Liver (tissue), 9 donors: ENCODE measurements around the gene HIF3A. TPM values are rescaled to one million over a fixed set of nuclear protein-coding genes. Genes with fewer than 3 reads are reported as not detected.

Experiments used
- DNase-seq: peaks from one replicate; pipeline ENCODE4 v3.0.0-alpha.2; 2017; ENCODE audit warnings: low spot score
- H3K27ac ChIP-seq, 2 donors: one replicate each; pipeline ENCODE4 v1.7.0; 2013; ENCODE audit warnings: inconsistent platforms in 2 of 2, low read length in 2 of 2, control low read depth in 1 of 2, low read depth in 1 of 2, mild to moderate bottlenecking in 1 of 2
- H3K27me3 ChIP-seq, 4 donors: one replicate each; pipeline versions ENCODE4 v1.6.1 to v1.7.0; 2013; ENCODE audit warnings: low read length in 3 of 4, inconsistent platforms in 1 of 4, mild to moderate bottlenecking in 1 of 4, moderate library complexity in 1 of 4; ENCODE audit not compliant: control insufficient read depth in 4 of 4, insufficient read depth in 4 of 4
- H3K36me3 ChIP-seq, 4 donors: one replicate each; pipeline versions ENCODE4 v1.6.1 to v1.7.0; 2013; ENCODE audit warnings: low read length in 3 of 4, mild to moderate bottlenecking in 3 of 4, low read depth in 1 of 4, moderate library complexity in 1 of 4; ENCODE audit not compliant: control insufficient read depth in 4 of 4, insufficient read depth in 3 of 4
- H3K4me1 ChIP-seq, 4 donors: one replicate each; pipeline versions ENCODE4 v1.6.1 to v1.7.0; 2013; ENCODE audit warnings: low read length in 3 of 4, mild to moderate bottlenecking in 3 of 4, moderate library complexity in 1 of 4; ENCODE audit not compliant: control insufficient read depth in 4 of 4, insufficient read depth in 4 of 4
- H3K4me3 ChIP-seq, 3 donors: one replicate each; pipeline versions ENCODE4 v1.6.1 to v1.7.0; 2013; ENCODE audit warnings: low read length in 3 of 3, control low read depth in 1 of 3, low read depth in 1 of 3, mild to moderate bottlenecking in 1 of 3
- H3K9ac ChIP-seq, 2 donors: one replicate each; pipeline ENCODE4 v1.7.0; 2013; ENCODE audit warnings: low read length in 2 of 2, mild to moderate bottlenecking in 2 of 2, moderate library complexity in 2 of 2, control low read depth in 1 of 2, low read depth in 1 of 2
- H3K9me3 ChIP-seq, 4 donors: one replicate each; pipeline versions ENCODE4 v1.6.1 to v1.7.0; 2013; ENCODE audit warnings: low read length in 3 of 4; ENCODE audit not compliant: control insufficient read depth in 4 of 4
- EGR1 ChIP-seq, 2 donors: IDR thresholded peaks; 2 replicates each; pipeline ENCODE4 v1.6.1; 2016 to 2018; ENCODE audit warnings: antibody characterized with exemption in 2 of 2, low read depth in 2 of 2
- FOXA1 ChIP-seq: IDR thresholded peaks from 2 replicates; pipeline ENCODE4 v1.6.1; 2016; ENCODE audit warnings: antibody characterized with exemption
- FOXA2 ChIP-seq: IDR thresholded peaks from 2 replicates; pipeline ENCODE4 v1.6.1; 2016; ENCODE audit warnings: antibody characterized with exemption
- GABPA ChIP-seq, 2 donors: IDR thresholded peaks in 1 of 2; conservative IDR thresholded peaks in 1 of 2; 2 replicates each; pipeline ENCODE4 v1.6.1; 2016; ENCODE audit warnings: antibody characterized with exemption in 2 of 2, mild to moderate bottlenecking in 1 of 2, moderate library complexity in 1 of 2
- HNF4A ChIP-seq, 2 donors: conservative IDR thresholded peaks; 2 replicates each; pipeline ENCODE4 v1.6.1; 2016; ENCODE audit warnings: antibody characterized with exemption in 2 of 2, mild to moderate bottlenecking in 2 of 2
- HNF4G ChIP-seq: IDR thresholded peaks from 2 replicates; pipeline ENCODE4 v1.6.1; 2016; ENCODE audit warnings: antibody characterized with exemption
- JUND ChIP-seq, 2 donors: IDR thresholded peaks; 2 replicates each; pipeline ENCODE4 v1.6.1; 2016; ENCODE audit warnings: antibody characterized with exemption in 2 of 2
- NR2F2 ChIP-seq: IDR thresholded peaks from 2 replicates; pipeline ENCODE4 v1.6.1; 2016; ENCODE audit warnings: antibody characterized with exemption
- RAD21 ChIP-seq, 2 donors: IDR thresholded peaks; 2 replicates each; pipeline ENCODE4 v1.6.1; 2016; ENCODE audit warnings: antibody characterized with exemption in 2 of 2, mild to moderate bottlenecking in 2 of 2
- RXRA ChIP-seq, 2 donors: IDR thresholded peaks; 2 replicates each; pipeline ENCODE4 v1.6.1; 2017 to 2018; ENCODE audit warnings: antibody characterized with exemption in 2 of 2, mild to moderate bottlenecking in 1 of 2
- SP1 ChIP-seq: IDR thresholded peaks from 2 replicates; pipeline ENCODE4 v1.6.1; 2018; ENCODE audit warnings: antibody characterized with exemption, mild to moderate bottlenecking
- TAF1 ChIP-seq: conservative IDR thresholded peaks from 2 replicates; pipeline ENCODE4 v1.6.1; 2016; ENCODE audit warnings: antibody characterized with exemption, mild to moderate bottlenecking
- YY1 ChIP-seq: IDR thresholded peaks from 2 replicates; pipeline ENCODE4 v1.6.1; 2016; ENCODE audit warnings: antibody characterized with exemption, mild to moderate bottlenecking
- WGBS: extraction: QIAGEN DNeasy Blood & Tissue Kit; methylation state at CpG from one replicate; pipeline ENCODE4 v1.1.7; 2013; 5-methylcytosine and 5-hydroxymethylcytosine counted together
- polyA plus RNA-seq, 2 donors: library from polyadenylated mRNA; stranded (reverse) in 1 of 2; unstranded in 1 of 2; fragments of 200-250 nt in 1 of 2; fragments of >200 nt in 1 of 2; fragmentation: Nextera tagmentation in 1 of 2; extraction: Ambion mirVana in 1 of 2; gene quantifications; one replicate each; pipeline versions ENCODE4 v1.2.1 to v1.2.3, GENCODE V29; 2013 to 2015
- total RNA-seq, 2 donors: library from RNA; depleted of rRNA; stranded (reverse); fragments of >200 nt; gene quantifications; one replicate each; pipeline ENCODE4 v1.2.3, GENCODE V29; 2014
- TF ChIP-seq, protein P1 (sequence below): IDR thresholded peaks from 2 replicates; pipeline ENCODE4 v1.6.1; 2016; ENCODE audit warnings: antibody characterized with exemption
- TF ChIP-seq, protein P2 (sequence below): IDR thresholded peaks from 2 replicates; pipeline ENCODE4 v1.6.1; 2016; ENCODE audit warnings: antibody characterized with exemption
- TF ChIP-seq, protein P3 (sequence below): fragments of 150-350 bp; IDR thresholded peaks from 2 replicates; pipeline ENCODE4 v1.5.1; 2017; ENCODE audit warnings: improper control_type of control experiment, low read depth, low read length; ENCODE audit not compliant: missing input control
- TF ChIP-seq, protein P4 (sequence below): IDR thresholded peaks from 2 replicates; pipeline ENCODE4 v1.6.1; 2016; ENCODE audit warnings: antibody characterized with exemption
- TF ChIP-seq, protein P5 (sequence below): IDR thresholded peaks from 2 replicates; pipeline ENCODE4 v1.6.1; 2016; ENCODE audit warnings: antibody characterized with exemption, mild to moderate bottlenecking
- donor health status: healthy.
- donor health status: healthy.
- donor health status: healthy.
- donor health status: healthy.
- donor health status: healthy.

The HIF3A gene
- total and polyA plus RNA-seq, 4 donors: 2.2 to 20.5 (median 6.8) TPM

DNA sequence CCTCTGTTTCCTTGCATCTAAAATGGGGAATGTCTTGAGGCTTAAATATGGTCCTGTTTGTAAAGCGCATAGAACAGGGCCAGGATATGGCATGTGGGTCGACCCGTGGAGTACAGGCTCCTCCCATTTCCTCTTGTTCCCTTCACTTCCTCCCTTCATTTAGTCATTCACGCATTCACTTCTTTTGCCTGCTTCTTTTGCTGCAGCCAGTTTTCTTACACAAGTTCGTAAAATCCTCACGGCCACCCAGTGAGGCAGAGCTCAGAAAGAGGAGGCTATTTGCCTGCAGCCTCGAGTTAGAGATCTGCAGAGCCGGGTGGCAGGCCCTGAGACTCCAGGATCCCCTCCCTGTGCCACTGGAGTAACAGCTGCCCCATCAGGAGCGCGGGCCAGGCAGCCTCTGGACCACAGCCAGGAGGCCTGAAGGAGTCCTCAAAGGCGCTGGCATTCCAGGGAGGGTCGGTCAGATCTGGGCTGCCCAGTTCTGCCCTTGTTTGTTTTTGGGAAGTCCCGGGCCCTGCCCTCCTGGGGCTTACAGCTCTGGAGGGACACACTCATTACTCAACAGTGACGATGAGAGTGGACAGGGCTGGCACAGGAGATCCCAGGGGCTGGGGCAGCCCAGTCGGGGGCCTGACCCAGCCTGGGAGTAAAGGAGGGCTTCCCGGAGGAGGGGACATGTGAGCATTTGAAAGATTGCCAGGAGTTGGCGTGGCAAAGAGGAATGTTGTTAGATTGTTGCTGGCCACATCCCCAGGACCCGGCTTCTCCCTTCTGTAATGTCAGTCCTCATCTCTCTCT is 54.6 kb downstream of the HIF3A start:
- Histone ChIP-seq H3K27me3 (no peaks in the 10 kb centered on the region), H3K36me3 (peaks cover 0 to 6% (median 1%) of the 10 kb centered on the region in 4 donors), H3K9ac (no peak overlapping the region), H3K4me1 (peaks cover 27 to 76% (median 60%) of the 10 kb centered on the region in 4 donors), H3K27ac (peak overlapping the region; percentile 63 to 69), H3K4me3 (no peak overlapping the region), H3K9me3 (no peaks in the 10 kb centered on the region)
- 56% methylated on average over 18 of the region's 18 CpGs for WGBS
- TF ChIP-seq NR2F2 (no peak), HNF4G (no peak), RXRA (IDR thresholded peaks at IDR 0.05) (no peak), JUND (IDR thresholded peaks at IDR 0.05) (no peak), EGR1 (IDR thresholded peaks at IDR 0.05; ENCODE audit: low read depth in 2 of 2) (no peak), GABPA (IDR thresholded peaks at IDR 0.05 in 1 of 2, conservative IDR thresholded peaks at IDR 0.05 in 1 of 2) (no peak), RAD21 (IDR thresholded peaks at IDR 0.05) (no peak), FOXA1 (no peak), HNF4A (conservative IDR thresholded peaks at IDR 0.05) (no peak), TAF1 (no peak), YY1 (no peak), SP1 (no peak), FOXA2 (no peak)
- TF ChIP-seq, protein P1, sequence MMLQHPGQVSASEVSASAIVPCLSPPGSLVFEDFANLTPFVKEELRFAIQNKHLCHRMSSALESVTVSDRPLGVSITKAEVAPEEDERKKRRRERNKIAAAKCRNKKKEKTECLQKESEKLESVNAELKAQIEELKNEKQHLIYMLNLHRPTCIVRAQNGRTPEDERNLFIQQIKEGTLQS: no peak
- TF ChIP-seq, protein P2, sequence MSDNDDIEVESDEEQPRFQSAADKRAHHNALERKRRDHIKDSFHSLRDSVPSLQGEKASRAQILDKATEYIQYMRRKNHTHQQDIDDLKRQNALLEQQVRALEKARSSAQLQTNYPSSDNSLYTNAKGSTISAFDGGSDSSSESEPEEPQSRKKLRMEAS: no peak
- TF ChIP-seq, protein P3, sequence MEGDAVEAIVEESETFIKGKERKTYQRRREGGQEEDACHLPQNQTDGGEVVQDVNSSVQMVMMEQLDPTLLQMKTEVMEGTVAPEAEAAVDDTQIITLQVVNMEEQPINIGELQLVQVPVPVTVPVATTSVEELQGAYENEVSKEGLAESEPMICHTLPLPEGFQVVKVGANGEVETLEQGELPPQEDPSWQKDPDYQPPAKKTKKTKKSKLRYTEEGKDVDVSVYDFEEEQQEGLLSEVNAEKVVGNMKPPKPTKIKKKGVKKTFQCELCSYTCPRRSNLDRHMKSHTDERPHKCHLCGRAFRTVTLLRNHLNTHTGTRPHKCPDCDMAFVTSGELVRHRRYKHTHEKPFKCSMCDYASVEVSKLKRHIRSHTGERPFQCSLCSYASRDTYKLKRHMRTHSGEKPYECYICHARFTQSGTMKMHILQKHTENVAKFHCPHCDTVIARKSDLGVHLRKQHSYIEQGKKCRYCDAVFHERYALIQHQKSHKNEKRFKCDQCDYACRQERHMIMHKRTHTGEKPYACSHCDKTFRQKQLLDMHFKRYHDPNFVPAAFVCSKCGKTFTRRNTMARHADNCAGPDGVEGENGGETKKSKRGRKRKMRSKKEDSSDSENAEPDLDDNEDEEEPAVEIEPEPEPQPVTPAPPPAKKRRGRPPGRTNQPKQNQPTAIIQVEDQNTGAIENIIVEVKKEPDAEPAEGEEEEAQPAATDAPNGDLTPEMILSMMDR: no peak
- TF ChIP-seq, protein P4, sequence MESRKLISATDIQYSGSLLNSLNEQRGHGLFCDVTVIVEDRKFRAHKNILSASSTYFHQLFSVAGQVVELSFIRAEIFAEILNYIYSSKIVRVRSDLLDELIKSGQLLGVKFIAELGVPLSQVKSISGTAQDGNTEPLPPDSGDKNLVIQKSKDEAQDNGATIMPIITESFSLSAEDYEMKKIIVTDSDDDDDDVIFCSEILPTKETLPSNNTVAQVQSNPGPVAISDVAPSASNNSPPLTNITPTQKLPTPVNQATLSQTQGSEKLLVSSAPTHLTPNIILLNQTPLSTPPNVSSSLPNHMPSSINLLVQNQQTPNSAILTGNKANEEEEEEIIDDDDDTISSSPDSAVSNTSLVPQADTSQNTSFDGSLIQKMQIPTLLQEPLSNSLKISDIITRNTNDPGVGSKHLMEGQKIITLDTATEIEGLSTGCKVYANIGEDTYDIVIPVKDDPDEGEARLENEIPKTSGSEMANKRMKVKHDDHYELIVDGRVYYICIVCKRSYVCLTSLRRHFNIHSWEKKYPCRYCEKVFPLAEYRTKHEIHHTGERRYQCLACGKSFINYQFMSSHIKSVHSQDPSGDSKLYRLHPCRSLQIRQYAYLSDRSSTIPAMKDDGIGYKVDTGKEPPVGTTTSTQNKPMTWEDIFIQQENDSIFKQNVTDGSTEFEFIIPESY: no peak
- TF ChIP-seq, protein P5, sequence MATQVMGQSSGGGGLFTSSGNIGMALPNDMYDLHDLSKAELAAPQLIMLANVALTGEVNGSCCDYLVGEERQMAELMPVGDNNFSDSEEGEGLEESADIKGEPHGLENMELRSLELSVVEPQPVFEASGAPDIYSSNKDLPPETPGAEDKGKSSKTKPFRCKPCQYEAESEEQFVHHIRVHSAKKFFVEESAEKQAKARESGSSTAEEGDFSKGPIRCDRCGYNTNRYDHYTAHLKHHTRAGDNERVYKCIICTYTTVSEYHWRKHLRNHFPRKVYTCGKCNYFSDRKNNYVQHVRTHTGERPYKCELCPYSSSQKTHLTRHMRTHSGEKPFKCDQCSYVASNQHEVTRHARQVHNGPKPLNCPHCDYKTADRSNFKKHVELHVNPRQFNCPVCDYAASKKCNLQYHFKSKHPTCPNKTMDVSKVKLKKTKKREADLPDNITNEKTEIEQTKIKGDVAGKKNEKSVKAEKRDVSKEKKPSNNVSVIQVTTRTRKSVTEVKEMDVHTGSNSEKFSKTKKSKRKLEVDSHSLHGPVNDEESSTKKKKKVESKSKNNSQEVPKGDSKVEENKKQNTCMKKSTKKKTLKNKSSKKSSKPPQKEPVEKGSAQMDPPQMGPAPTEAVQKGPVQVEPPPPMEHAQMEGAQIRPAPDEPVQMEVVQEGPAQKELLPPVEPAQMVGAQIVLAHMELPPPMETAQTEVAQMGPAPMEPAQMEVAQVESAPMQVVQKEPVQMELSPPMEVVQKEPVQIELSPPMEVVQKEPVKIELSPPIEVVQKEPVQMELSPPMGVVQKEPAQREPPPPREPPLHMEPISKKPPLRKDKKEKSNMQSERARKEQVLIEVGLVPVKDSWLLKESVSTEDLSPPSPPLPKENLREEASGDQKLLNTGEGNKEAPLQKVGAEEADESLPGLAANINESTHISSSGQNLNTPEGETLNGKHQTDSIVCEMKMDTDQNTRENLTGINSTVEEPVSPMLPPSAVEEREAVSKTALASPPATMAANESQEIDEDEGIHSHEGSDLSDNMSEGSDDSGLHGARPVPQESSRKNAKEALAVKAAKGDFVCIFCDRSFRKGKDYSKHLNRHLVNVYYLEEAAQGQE: no peak
- DNase-seq: no peak
